ENCODE results near the gene C1orf21. TPM values are rescaled to one million over a fixed set of nuclear protein-coding genes. Genes with fewer than 3 reads are reported as not detected.

The C1orf21 gene
- total RNA-seq, 1 experiment from 2014 or later: 28.5 TPM

- ChIA-PET POLR2A (interaction anchor here (1.2 kb wide), 1 partner anchor 38 kb away, joined by 3 read pairs; no protein-coding TSS in a partner anchor), CTCF (interaction anchor here (0.8 to 3.4 kb wide), 3 partner anchors 174 to 313 kb away, joined by 3 to 28 read pairs (median 4); no protein-coding TSS in a partner anchor)
- Mint-ChIP-seq H3K4me3 (peak overlapping the region; percentile 95), H3K36me3 (no peaks in the 10 kb centered on the region), H3K27me3 (ENCODE audit: low read depth) (peaks cover 9% of the 10 kb centered on the region), H3K4me1 (peaks cover 64% of the 10 kb centered on the region), H3K9me3 (no peaks in the 10 kb centered on the region), H3K27ac (no peak overlapping the region)
- ATAC-seq (no peak), DNase-seq (ENCODE audit: low spot score) (no peak)
- TF ChIP-seq ARID4B (CRISPR knock-in tag; IDR thresholded peaks at IDR 0.05; ENCODE audit: borderline replicate concordance) (no peak), NR2C2 (CRISPR knock-in tag; IDR thresholded peaks at IDR 0.05) (no peak), PREB (CRISPR knock-in tag; IDR thresholded peaks at IDR 0.05; ENCODE audit: borderline replicate concordance) (no peak), ESRRA (CRISPR knock-in tag; IDR thresholded peaks at IDR 0.05; ENCODE audit: borderline replicate concordance) (no peak), USF2 (CRISPR knock-in tag; IDR thresholded peaks at IDR 0.05) (no peak), SP1 (CRISPR knock-in tag; conservative IDR thresholded peaks at IDR 0.05) (no peak), ZNF423 (CRISPR knock-in tag; IDR thresholded peaks at IDR 0.05) (no peak), ATF3 (CRISPR knock-in tag; conservative IDR thresholded peaks at IDR 0.05) (no peak), ZNF416 (CRISPR knock-in tag; IDR thresholded peaks at IDR 0.05) (no peak), TCF7 (CRISPR knock-in tag; IDR thresholded peaks at IDR 0.05; ENCODE audit: low read depth) (no peak), CBFB (CRISPR knock-in tag; IDR thresholded peaks at IDR 0.05; ENCODE audit: low read depth) (no peak), JAZF1 (CRISPR knock-in tag; IDR thresholded peaks at IDR 0.05) (no peak), ZNF425 (CRISPR knock-in tag; conservative IDR thresholded peaks at IDR 0.05) (no peak), GABPB1 (CRISPR knock-in tag; IDR thresholded peaks at IDR 0.05) (no peak), TP53 (CRISPR knock-in tag; IDR thresholded peaks at IDR 0.05) (no peak), ZSCAN18 (CRISPR knock-in tag; IDR thresholded peaks at IDR 0.05) (no peak)
These were observed 2.1 kb downstream of the C1orf21 start for GRCh38 chr1:184388971-184389370.

All from WTC11 (cell line).